Measurements from ENCODE around the gene PMPCB.
"Not testable (repeated sequence)": the region's sequence is repeated elsewhere in the genome, so short reads cannot be mapped to it uniquely, and the experiment has no call there.

Gene PMPCB

DNA sequence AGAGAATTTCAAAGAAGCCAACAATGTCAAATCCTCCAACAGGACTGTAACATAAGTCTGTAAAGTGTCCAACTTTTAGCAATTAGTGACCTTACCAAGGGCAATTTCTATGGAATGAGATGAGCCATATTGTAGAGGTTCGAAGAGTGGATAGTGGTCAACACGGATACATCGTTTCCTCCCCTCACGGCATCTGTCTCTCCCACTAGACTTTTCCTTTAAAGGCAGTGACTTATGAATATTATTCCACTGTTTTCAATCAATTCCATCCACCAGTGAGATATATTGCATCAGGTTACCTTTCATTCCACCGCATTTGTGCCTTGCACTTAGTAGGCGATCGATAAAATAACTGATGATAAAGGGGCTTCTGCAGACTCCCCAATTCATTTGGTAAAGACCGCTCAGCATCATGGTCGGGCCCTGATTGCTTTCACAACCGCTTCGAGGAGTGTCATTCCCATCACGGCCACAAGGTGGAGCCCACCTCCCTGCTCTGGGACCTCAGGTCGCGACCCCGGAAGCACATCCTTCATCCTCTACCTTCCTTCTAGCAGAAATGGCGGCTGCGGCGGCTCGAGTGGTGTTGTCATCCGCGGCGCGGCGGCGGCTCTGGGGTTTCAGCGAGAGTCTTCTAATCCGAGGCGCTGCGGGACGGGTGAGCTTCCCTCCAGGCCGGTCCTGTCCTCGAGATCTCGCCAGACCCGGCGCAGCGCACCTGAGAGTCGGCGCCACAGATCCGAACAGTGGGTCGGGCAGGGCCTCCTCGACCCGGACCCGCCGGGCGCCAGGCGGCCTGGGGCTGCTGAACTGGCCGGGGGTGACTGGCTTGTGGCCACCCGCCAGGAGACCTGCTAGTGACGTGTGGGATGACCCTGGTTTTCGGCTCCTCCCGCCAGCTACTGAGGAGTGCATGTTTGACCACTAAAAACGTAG lies at the start of gene PMPCB:
Gene PMPCB, plus strand, starts transcription at position 535 of the 936 bp plus-strand sequence. Its CDS starts 25 bp downstream, at position 560.
- TF ChIP-seq CTCF (IDR thresholded peaks at IDR 0.05; ENCODE audit: borderline replicate concordance, insufficient read depth, low read depth, low read length): peak; percentile 93
- H3K4me3 ChIP-seq (ENCODE audit: low read depth, low read length): peak within 1 kb of the TSS; percentile 71

- H3K4me3 ChIP-seq (ENCODE audit: low read depth, low read length): not testable (repeated sequence)
Measured at GRCh38 chr7:103253699-103254506, 43.3 kb upstream of the PMPCB start.

GRCh38 chr7:103264054-103264453 lies 33.2 kb upstream of the PMPCB start:
- H3K4me3 ChIP-seq (ENCODE audit: low read depth, low read length): not testable (repeated sequence)

- not testable (repeated sequence) for H3K4me3 ChIP-seq (ENCODE audit: low read depth, low read length)
Measured at GRCh38 chr7:103266229-103266628, 31.0 kb upstream of the PMPCB start.

DNA sequence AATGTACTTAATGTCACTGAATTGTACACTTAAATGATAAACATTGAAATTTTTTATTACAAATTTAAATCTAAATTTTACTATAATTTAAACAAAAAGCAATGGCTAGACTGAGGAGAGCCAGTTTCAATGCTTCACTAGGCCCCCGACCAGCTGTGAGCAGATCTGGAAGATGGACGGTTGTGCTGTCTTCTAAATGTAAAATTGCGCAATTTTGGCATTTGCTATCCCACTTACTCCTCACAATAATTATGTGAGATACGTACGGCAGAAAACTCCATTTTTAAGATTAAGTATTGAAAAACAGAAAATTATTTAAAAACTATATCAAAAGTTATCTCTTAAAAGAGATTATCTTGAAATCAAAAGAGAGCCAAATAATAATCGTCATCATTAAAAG lies 23.9 kb upstream of the PMPCB start:
- H3K4me3 ChIP-seq (ENCODE audit: low read depth, low read length): not testable (repeated sequence)

- not testable (repeated sequence) for H3K4me3 ChIP-seq (ENCODE audit: low read depth, low read length)
Measured at GRCh38 chr7:103274867-103275266, 22.4 kb upstream of the PMPCB start.

DNA sequence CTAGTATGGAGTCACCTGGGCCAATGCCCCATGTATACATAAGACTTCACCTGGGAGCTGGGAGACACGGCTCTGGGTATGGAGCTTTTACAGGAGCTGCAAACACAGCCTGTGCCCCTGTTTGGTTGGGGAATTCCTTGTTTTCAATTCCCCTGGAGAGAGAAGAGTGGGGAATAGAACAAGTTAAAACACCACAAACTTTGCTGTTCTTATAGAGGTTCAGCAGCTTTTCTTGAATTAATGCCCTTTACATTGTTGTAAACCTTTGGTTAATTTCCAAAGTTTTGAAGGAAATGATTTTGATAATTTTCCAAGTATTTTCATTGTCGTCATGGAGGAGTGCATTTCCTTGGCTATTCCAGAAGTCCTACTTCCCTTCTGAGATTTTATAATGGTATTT lies 19.0 kb upstream of the PMPCB start:
- H3K4me3 ChIP-seq (ENCODE audit: low read depth, low read length): not testable (repeated sequence)

- H3K4me3 ChIP-seq (ENCODE audit: low read depth, low read length): peak overlapping the region; percentile 72
Measured at GRCh38 chr7:103279636-103279962, 17.6 kb upstream of the PMPCB start.

DNA sequence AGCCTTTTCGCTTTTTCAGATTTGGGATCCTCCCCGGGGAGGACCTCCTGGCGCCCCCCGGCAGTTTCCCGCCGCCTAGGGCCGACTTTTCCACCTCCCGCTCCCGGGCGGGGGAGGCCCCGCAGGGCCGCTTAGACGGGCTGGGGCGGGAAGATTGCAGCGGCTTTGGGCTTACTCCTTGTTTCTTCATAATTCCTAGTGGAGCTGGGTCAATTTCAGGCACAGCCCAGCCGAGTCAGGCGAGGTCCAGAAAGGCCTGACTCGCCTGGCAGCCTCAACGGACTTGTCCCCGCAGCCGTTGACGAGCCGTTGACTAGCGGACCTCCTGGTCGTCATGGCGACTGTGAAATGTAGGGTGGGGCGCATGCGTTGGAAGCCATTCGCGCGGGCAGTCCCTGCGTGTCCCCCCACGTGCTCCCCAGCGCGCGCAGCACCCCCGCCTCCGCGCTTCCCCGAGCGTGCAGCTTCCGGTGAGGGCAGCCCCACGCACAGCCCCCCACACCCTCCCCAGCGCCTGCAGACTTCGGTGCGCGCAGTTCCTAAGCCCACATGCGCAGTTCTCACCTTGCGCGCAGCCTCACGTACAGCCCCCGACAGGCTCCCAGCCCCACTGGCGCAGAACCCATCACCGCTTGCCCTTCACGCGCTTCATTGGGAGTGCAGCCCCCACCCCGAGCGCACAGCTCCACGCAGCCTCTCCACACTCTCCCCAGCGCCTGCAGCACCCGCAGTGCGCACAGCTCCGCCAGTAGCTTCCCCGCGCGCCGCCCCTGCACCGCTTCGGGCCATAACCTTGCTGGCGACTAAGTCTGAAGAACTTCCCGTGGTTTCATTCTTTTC lies 17.1 kb upstream of the PMPCB start:
- H3K4me3 ChIP-seq (ENCODE audit: low read depth, low read length): peak overlapping the region; percentile 72

- peak overlapping the region; percentile 72 for H3K4me3 ChIP-seq (ENCODE audit: low read depth, low read length)
Measured at GRCh38 chr7:103280803-103281155, 16.5 kb upstream of the PMPCB start.

- not testable (repeated sequence) for H3K4me3 ChIP-seq (ENCODE audit: low read depth, low read length)
Measured at GRCh38 chr7:103282802-103283427, 14.3 kb upstream of the PMPCB start.

- TF ChIP-seq CTCF (IDR thresholded peaks at IDR 0.05; ENCODE audit: borderline replicate concordance, insufficient read depth, low read depth, low read length): no peak
- no peak overlapping the region for H3K4me3 ChIP-seq (ENCODE audit: low read depth, low read length)
Measured at GRCh38 chr7:103292122-103292521, 5.1 kb upstream of the PMPCB start.
